HG02610 (cell line): ENCODE measurements around the gene KCNMA1.

ENCODE experiments used
- ATAC-seq: cut with Tn5 transposase; IDR thresholded peaks from one replicate; pipeline ENCODE4 v1.9.1; 2021; ENCODE audit warnings: mild to moderate bottlenecking, moderate library complexity; ENCODE audit not compliant: unreplicated experiment

Gene KCNMA1

DNA sequence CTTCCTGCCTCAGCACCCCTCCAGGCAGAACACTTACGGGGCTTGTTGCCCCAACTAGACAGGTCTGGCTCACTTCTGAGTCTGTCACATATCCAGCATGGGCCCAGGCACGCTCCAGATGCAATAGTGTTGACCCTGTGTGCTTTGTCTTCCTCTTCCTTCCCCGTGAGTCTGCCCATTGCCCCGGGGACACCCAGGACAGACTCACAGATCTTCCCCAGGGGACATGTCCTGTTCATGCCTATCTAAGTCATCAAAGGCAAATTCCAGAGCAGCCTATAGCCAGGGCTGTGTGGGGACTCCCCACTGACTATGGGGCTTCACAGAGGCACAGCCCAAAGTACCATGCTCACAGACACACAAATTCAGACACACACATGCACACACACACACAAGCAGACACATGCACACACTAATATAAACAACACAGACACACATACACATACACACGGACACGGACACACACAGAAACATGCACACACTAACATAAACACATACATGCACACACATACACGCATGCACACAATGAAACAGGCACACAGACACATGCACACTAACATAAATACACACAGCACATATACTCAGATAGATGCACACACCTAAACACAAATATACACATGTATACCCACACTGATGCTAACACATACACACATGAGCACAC is 175.8 kb downstream of the KCNMA1 start:
- peak; percentile 74 for ATAC-seq

DNA sequence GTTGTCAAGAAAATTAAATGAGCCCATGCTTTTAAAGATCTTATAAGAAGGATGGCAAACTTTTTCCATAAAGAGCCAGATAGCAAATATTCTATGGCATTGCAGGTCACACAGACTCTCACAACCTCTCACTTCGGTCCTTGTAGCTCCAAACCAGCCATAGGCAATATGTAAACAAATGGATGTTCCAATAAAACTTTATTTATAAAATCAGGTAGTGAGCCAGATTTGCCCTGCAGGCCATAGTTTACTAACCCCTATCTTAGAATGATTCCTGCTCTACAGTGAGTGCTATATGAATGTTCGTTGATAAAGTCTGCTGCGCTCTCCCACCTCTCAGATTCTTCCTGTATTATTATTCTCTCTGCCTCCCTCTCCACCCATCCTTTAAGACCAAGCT is 177.7 kb downstream of the KCNMA1 start:
- no peak for ATAC-seq

DNA sequence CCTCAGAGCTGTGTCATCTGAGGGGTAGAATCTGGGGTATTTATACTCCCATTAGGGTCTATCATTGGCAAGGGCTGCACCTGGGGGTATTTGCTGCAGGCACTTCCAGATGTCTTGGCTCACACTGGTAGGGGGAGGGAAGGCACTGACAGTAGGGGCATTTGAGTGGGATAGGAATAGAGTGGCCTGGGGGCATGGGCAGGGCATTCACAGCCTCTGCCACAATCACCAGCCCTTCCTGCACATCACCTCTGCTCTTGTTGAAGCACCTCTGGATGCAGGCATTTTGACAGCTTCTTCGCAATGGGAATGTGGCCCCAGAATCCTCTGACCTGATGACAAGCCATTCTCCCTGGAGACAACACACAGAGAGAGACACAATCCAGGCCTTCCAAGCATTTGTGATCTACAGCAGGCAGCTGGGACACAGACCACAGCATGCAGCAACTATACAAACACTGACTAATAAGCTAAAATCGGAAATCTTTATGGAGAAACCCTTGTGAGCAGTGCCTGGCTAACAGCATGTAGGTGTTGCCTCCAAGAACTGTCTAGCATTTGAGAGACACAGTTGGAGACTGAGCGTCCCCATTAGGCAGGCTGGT is 178.5 kb downstream of the KCNMA1 start:
- ATAC-seq, result no peak

DNA sequence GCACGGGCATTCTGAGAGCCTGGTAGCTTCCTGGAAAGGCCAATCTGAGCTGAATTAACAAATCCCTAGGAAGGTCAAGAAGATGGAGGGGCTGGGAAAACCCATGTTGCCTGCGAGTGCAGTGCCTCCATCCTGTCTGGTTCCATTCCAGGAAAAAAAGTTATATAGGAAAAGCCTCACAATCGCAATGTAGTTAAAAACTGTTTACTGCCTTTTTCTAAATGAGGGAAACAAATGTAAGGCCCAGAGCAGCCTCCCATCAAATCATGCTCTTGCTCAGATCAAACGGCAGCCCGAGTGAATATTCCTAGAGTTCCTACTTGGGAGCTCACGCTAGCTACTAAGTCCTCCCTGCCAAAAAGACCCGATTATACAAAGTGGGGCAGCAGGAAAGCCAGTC is 179.9 kb downstream of the KCNMA1 start:
- ATAC-seq, result no peak

DNA sequence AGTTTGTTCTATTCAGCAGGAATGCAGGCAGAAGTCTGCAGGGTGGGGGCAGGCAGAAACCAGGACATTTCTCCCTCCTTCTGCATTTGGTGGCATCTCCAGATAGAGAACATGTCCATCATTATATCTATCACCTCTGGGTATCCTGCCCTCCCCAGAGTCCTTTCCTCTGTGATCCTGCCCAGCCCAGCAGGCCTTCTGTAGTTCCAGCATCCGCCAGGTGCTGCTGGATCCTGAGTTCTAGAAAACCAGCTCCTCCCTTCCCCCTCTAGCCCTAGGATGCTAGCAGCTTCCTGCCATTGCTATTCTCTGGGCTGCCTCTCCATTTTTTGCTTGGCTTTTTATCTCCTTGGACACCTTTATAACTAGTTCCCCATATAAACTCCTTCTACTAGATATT is 180.3 kb downstream of the KCNMA1 start:
- ATAC-seq, result no peak

DNA sequence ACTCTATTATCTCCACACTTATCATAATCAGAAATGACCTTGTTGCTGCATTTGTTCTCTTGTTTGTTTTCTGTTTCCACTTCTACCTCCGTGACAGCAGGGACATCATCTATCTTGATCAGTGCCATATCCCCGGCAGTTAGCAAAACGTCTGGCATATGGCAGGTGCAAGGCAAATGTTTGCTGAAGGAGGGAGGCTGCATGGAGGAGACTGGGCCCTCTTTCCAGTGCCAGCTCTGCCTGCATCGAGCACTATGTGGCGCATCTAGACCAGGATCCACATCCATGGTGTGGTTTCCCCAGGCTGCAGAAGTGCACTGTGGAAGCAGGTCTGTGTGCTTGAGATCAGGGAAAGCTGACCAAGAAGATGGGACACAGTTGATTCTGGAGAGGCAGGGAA is 181.2 kb downstream of the KCNMA1 start:
- no peak for ATAC-seq

DNA sequence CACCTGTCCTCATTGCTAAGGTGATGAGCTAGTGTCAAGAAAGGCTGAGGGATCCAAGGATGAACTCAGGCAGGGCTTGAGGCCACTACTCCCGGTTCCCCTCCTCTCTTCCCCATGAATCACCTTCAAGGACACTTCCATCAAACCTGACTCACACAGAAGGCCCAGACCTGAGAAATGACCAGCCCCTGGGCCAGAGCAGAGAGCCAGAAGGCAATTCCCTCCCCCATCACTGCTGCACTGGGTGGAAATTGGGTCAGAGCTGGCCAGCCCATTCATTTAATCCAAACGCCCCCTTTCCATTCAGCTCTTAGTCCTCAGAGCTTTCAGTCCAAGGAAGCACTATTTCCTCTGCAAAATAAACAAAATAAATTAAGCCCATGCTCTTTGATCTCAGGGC is 182.0 kb downstream of the KCNMA1 start:
- ATAC-seq, result no peak

DNA sequence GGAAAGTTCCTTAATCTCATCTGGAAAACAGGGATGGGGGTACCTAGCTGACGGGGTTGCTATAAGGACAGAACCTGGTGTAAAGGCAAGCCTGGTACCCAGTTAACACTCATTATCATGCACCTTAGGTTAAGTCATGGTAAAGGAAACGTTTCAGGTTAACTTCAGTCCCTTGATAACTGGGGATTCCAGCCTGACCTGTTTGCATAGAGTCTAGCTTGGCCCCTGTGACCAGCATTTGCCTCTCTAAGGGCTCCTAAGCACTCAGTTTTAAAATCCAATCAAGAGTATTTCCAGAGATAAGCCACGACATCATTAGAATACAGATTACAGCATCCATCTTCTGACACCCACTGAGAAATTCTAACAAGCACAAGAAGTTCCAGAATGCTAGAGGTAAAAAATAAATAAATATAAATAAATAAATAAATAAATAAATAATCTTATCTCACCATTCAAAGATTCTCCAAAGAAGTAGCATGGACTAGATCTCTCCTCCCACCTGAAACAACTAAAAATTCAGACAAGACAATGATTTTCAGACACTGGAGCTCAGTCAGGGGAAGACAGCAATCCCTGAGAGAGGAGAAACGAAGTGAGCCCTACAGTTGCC is 184.6 kb downstream of the KCNMA1 start:
- no peak for ATAC-seq

DNA sequence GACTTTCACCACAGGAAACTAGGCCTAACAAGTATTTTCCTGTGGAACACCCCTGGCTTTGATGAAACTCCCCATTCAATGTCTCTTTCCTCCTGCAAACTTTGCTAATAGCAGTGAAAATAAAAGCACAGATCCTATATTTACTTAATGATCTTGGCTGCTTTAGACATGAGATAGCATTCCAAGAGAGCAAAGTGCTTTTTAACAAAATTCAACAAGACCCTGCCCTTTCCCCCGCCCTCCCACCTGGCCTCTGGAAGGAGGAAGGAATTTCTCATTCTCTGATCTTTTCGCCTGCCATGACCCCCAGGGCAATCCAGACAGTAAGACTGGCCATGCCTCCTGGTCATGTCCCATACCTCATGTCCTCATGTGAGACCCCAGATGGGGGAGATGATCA is 185.7 kb downstream of the KCNMA1 start:
- ATAC-seq, result no peak

DNA sequence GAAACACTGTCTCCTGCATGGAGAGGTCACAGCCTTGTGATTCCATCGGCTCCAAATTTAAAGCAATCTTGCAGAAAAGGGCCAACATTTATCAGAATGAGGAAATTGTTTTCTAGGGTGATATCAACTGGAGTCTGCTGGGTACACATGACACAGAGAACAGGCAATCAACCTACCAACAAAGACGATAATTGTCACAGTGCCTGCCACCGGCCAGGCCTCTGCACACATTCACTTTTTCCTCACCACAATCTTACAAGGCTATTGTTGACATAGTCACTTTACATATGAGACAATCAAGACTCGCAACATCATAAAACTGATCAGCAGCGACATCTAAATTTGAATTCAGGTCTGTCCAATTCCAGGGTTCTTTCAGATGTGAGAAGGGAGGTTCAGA is 189.4 kb downstream of the KCNMA1 start:
- ATAC-seq, result no peak

DNA sequence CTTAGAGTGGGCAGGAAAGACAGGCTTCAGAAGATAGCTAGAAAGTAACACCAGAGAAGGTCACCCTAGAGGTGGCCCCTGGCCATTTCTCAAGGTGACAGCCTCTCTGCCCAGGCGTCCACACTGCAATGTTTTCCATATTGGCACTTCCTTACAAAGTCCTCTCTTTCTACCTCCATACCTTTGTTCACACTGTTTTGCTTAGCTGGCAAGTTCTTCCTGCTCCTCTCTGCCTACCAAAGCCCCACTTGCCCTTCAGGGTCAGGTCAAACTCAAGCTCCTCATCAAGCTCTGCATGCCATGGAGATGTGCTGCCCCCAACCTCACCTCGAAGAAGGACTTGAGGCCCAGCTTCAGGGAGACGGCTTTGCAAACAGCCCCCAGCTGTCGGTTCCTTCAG is 190.9 kb downstream of the KCNMA1 start:
- no peak for ATAC-seq

DNA sequence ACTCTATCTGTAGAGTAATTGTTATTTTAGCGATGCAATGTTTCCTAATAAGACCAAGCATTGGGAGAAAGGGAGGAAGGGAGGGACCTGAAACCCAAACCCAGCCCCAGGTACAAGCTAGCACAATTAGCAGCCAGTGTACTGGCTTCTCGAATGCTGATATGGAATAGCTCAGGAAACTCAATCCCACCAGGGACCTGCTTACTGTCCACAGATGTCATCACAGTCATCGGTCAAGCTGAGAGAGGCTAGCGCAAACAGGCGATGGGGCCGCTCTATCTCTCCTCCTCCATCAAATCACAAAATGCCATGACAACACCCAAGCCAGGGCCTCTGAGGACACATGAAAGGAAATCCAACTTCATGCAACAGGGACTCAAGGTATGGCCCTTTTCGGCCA is 192.1 kb downstream of the KCNMA1 start:
- no peak for ATAC-seq

DNA sequence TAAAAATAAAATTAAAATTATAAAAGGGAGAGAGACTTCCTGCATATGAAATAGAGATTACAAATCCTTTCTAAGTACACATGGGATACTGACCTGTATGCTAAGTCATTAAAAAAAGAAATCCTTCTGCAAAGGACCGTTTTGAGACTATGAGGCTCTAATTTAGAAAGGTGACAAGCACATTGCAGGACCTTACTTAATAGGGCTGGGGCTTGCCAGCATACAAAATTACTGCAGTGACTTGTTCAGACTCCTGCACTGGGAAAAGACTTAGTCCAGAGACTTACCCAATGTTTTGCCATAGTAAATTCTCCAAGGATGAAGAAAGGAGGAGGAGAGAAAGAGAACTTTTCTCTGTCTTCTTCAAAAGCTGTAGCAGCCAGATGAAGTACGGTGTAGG is 193.6 kb downstream of the KCNMA1 start:
- ATAC-seq, result no peak

DNA sequence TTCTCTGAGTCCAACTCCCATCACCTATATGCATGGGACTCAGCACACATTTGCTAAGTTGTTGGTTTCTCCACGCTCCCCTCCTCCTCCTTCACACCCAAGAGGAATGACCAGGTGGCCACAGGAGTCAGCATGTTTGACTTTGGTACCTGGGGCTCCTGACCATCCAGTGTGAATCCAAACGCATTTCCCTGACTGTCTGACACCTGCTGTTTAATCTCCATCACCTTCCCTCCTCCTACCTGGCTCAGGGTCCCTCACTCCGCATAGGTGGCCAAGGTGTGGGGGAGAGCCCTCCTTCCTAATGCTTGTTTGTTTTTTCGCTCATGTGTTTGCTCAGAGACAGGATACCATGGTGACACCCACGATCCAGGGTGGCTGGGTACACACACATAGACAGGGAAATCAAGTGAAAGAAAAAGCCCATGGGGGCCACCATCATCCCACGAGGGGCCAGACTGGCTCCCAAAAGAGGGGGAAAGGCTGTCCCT is 194.9 kb downstream of the KCNMA1 start:
- no peak for ATAC-seq

DNA sequence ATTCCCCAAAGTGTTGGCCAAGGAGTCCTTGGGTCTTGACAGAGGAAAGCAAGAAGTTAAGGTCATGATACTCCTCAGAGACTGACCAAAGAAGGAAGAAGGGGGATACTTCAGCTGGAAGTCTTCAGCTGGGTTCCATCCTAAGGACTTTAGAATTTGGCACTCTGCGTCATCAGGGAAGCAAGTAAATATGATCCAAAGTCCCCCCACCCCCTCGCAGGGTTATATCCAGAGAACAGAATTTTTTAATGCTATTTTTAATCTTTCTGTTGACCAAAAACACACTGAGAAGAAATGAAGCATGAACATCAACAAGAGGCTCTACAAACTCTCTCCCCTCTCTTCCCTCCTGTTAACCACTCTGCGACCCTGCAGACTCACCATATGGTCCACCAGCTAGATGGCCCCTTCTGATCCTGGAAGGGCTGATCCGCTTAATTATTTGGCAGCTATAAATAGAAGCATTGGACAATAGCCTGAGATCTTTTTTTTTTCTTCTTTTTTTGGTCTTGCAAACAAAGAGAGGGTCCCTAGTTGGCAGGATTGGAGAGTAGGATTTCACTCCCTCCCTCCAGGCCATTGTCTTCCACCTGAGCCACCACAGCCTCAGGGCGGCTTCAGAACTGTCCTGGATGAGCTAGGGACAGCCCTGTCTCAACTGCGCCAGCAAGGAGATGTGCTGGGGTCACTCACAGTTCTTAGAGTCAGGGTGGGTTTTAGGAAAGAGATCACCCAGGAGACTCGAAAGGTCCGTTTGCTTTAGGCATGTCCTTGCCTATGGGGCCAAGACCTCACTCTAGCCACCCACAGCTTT is 196.0 kb downstream of the KCNMA1 start:
- no peak for ATAC-seq

DNA sequence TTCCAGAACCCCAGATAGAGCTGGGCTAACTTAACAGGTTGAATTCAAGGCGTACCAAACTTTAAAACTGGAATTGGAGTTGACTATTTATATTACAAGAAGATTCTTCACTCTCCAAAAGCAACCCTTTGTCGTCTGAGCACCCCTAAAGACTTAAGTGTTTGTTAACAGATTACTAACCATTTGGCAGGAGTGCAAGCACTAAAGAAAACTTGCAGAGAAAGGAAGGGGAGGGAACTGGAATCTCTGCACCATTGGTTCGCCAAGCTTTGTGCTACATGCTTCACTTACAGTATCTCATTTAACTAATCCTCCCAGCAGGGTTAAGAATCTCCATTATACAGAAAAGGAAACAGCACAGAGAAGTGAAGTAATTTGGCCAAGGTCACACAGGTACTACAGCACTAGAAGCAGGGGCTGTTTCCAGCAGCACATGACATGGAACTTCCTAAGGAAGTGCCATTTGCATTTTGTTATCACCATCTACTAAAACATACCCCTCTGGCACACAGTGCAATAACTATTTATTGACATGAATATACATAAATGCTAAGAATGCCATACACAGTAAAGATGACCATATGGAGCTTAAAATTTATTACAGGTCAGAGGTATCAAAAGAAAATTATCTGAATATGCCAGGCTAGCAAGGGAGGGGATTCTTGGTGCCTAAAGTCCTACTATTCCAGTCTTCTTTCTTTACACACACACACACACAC is 201.2 kb downstream of the KCNMA1 start:
- no peak for ATAC-seq

DNA sequence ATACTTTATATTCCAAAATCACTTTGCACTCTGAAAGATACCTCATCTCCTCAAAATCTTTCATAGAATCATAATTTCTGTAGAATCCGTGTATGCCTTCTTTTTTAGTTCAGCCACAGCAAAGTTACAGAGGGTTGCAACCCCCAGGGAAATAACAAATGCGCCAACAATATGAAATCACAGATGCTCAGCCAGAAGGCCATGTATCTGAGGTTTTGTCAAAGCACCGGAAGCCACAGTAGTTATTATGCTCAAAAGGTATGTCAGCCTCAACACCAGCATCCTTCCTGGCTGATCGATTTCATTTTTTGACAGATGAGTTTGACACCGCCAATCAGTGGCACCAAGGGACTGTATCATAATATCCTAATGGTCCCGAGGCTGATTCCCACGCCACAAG is 204.1 kb downstream of the KCNMA1 start:
- ATAC-seq, result no peak

DNA sequence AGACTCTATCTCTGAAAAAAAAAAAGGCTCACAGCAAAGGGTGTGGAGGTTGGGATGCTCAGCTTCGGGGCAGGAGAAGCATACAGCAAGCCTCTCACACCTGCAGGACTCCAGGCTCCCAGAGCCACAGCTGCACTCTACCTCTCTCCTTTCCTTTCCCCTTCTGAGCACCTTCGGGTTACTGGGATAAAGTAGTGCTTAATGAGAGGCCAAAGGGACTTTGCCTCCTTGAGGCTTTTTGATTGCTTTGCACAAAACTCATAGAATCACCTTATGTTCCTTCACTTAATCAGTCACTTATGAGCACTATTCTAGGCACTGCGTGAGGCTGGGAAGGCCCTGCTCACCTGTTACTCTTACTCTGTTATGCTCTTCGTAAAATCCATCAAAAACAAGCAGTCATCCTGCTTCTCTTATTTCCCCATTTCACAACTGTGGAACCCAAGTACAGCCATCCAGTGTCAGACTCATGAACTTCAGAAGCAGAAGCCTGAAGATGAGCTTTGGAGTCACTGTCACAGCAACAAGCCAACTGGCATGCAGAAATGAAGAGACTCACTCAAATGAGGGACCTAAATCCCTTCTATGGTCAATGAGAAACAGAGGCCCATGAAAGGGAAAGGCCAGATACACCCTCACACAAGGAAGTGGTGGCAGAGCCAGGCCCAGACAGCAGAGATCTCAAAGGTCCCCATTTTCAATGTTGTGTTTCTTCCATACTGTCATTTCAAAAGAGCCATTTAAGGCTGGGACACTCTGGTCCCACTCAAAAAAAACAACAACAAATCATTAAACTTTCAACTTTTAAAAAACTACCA is 205.4 kb downstream of the KCNMA1 start:
- ATAC-seq, result no peak

DNA sequence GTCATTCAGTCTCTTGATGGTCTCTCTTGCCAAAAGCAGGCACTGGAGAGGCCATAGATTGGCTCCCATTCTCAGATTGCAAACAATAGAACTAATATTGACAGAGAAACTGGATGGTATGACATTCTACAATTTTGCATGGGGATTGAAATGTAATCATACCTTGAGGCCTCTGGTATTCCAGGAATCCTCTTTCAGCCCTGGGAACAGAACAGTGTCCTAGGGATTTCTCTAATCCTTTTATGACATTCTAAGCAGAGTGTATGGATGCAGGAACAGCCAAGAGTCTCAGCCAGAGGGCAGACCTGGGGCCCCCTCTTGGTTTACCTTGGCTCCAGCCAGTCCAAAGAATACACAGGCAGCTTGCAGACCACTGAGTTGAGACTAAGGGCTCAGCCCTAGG is 206.4 kb downstream of the KCNMA1 start:
- ATAC-seq, result no peak

DNA sequence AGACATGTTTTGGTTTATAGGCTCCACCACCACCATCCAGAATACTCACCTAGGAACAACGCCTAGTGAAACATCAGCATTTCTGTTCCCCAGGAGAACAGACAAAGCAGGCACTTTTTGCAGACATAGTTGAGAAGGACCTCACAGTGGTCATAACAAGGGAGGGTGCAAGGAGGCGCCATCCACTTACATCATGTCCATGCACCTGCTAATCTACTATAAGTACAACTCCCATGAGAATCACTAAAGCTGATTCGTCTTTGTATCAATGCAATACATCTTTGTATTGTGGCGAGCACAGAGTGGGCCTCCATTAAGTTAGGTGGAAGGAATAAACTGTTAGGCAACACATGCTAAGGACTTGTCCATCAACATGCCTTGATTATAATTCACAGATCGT is 207.1 kb downstream of the KCNMA1 start:
- ATAC-seq, result no peak
